NCI-H524 treated with DMSO at 0.1 percent for 48 hours (cell line): ENCODE results near the gene DIP2B.
"Not testable (repeated sequence)": the region's sequence is repeated elsewhere in the genome, so short reads cannot be mapped to it uniquely, and the experiment has no call there.

Source experiments
- DNase-seq: peaks from one replicate; lab custom pipeline; 2025; lab: John Stamatoyannopoulos, UW

DIP2B gene, protein sequence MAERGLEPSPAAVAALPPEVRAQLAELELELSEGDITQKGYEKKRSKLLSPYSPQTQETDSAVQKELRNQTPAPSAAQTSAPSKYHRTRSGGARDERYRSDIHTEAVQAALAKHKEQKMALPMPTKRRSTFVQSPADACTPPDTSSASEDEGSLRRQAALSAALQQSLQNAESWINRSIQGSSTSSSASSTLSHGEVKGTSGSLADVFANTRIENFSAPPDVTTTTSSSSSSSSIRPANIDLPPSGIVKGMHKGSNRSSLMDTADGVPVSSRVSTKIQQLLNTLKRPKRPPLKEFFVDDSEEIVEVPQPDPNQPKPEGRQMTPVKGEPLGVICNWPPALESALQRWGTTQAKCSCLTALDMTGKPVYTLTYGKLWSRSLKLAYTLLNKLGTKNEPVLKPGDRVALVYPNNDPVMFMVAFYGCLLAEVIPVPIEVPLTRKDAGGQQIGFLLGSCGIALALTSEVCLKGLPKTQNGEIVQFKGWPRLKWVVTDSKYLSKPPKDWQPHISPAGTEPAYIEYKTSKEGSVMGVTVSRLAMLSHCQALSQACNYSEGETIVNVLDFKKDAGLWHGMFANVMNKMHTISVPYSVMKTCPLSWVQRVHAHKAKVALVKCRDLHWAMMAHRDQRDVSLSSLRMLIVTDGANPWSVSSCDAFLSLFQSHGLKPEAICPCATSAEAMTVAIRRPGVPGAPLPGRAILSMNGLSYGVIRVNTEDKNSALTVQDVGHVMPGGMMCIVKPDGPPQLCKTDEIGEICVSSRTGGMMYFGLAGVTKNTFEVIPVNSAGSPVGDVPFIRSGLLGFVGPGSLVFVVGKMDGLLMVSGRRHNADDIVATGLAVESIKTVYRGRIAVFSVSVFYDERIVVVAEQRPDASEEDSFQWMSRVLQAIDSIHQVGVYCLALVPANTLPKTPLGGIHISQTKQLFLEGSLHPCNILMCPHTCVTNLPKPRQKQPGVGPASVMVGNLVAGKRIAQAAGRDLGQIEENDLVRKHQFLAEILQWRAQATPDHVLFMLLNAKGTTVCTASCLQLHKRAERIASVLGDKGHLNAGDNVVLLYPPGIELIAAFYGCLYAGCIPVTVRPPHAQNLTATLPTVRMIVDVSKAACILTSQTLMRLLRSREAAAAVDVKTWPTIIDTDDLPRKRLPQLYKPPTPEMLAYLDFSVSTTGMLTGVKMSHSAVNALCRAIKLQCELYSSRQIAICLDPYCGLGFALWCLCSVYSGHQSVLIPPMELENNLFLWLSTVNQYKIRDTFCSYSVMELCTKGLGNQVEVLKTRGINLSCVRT (N-terminal part only)

DNA sequence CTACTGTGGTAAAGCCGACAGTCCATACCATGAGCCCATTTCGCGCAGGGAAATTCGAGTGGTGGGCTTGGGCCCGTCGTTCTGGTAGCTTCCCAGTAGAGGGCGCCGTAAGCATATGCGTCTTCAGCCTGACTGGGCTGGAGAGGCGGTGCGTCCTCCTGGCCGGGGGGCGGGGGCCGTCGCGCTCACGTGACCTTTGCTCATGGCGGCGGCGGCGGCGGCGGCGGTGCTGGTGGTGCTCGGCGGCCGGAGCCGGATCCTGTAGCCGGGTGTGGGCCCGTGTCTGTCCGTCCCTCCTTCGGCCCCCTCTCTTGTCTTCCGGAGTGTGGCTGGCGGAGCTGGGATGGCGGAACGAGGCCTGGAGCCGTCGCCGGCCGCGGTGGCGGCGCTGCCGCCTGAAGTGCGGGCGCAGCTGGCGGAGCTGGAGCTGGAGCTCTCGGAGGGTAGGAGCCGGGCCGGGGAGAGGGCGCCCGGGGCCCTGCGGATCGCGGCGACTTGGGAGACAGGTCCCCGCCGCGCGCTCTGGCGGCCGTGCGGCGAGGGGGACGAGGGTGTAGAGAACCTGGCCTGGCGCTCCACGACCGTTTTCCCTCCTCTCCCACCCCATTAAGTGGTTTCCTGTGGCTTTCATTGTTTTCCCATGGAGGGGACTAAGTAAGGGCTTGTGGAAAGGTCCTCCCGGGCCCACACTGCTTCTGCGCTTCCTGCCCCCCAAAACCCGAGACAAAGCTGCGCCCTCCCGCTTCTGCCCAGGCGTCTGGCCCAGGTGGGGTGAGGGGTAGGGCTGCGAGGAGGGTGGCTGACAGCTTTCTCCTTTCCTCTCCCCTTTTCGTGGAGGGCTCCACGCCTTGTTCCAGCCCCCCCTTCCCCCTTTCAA is at the start of gene DIP2B:
DIP2B (plus strand) TSS at position 188 of the 877 bp plus-strand sequence; CDS start at position 344, 156 bp downstream.
- DNase-seq = peak; percentile 39

DNA sequence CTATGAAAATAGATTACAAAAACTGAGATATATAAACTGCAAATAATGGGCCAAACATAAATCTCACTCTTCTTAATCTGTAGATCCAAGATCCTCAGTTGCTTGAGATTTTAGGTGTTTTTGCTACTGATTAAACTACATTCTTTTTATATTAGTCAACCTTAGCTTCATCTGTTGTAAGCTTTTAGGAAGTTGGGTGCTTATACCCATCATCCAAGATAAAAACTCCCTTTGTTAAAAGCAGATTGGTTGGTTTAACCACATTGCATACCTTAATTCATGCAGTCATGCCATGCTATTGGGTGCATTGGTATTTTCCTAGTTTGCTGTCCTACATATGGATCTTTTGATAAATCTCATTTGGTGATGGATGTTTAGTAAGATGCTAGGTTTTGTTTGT is 46.2 kb upstream of the DIP2B start:
- DNase-seq = no peak

DNA sequence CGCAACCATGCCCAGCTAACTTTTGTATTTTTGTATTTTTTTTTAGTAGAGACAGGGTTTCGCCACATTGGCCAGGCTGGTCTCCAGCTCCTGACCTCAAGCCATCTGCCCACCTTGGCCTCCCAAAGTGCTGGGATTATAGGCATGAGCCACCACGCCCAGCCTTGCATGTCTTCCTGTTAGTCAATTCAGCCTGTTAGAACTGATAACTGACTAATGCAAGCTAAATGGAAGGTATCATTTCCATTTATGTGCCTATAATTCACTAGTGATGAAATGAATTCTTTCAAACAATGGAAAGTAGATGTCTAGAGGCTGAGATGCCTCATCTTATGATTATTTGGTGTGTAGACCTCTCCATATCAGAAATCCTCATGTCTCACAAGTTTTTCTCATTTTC is 37.3 kb upstream of the DIP2B start:
- no peak for DNase-seq

DNA sequence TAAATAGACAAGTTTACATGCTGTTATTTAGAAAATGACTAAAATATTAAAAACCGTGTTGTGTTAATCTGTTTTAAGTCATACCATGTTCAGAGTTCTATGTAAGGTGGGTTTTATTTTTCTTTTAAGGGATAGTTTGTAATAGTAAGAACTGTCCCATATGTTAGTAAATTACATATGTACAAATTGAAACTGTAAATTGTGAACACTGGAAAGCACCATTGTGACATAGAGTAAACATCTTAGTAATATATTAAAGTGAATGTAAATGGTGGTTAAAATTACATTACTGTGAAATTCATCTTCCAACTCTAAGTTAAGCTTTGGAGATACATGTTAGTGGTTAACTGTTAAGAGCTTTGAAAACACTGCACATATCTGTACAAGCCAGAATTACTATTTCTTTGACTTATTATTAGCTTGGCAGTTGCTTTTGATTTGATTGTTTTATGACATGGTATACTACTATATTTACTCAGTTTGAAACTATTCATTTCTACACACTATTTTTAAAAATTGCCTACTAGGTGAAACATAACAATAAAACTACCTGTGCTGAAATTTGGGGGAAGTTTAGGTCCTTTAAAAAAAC is 27.4 kb upstream of the DIP2B start:
- no peak for DNase-seq

DNA sequence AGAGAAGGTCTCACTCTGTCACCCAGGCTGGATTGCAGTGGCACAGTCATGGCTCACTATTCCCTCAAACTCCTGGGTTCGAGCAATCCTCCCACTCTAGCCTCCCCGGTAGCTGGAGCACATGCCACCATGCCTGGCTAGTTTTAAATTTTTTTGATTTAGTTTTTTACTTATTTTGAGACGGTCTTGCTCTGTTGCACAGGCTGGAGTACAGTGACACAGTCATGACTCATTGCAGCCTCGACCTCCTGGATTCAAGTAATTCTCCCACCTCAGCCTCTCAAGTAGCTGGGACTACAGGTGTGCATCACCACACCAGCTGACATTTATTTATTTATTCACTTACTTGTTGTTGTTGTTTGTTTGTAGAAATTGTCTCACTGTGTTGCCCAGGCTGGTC is 22.2 kb upstream of the DIP2B start:
- DNase-seq = no peak

DNA sequence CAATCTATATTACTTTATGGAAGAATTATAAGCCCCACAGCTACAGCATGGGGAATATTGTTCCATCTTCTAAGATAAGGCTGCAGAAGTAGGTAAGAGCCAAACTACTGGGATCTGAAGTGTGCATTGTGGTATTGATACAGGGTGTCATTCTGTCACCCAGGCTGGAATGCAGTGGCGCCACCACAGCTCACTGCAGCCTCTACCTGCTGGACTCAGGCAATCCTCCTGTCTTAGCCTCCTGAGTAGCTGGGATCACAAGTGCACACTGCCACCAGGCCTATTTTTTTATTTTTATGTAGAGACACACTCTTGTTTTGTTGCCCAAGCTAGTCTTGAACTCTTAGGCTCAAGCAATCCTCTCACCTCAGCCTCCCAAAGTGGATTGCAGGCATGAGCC is 21.3 kb upstream of the DIP2B start:
- no peak for DNase-seq

DNA sequence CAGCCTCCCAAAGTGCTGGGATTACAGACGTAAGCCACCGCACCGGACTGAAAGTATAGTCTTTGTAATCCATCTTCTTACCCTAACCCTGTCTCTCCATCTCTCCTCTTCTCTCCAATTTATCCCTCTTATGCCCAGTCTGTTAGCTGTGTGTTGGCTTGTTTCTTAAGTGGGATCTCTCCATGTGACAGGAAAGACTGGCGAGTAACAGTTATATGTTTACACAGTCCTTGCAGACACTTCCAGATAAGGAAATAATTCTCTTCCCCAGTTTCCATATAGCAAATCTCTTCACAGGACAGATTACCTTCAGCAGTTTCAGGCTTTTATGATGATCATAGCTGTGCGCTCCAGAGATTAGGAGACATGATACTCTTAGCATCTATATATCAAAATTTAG is 16.0 kb upstream of the DIP2B start:
- DNase-seq = no peak

DNA sequence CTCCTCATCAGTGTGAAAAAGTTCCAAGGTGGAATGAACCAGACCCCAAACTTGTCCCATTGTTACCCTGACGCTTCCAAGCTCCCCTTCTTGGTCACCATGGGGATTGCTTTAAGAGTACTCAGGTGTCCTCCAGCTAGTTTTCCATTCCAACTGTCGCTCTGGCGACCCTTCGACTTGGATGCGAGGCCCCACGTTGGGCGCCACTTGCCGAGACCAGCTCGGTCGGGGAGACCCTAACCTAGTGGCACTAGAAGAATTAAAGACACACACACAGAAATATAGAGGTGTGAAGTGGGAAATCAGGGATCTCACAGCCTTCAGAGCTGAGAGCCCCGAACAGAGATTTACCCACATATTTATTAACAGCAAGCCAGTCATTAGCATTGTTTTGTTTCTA is 6.7 kb upstream of the DIP2B start:
- not testable (repeated sequence) for DNase-seq

DNA sequence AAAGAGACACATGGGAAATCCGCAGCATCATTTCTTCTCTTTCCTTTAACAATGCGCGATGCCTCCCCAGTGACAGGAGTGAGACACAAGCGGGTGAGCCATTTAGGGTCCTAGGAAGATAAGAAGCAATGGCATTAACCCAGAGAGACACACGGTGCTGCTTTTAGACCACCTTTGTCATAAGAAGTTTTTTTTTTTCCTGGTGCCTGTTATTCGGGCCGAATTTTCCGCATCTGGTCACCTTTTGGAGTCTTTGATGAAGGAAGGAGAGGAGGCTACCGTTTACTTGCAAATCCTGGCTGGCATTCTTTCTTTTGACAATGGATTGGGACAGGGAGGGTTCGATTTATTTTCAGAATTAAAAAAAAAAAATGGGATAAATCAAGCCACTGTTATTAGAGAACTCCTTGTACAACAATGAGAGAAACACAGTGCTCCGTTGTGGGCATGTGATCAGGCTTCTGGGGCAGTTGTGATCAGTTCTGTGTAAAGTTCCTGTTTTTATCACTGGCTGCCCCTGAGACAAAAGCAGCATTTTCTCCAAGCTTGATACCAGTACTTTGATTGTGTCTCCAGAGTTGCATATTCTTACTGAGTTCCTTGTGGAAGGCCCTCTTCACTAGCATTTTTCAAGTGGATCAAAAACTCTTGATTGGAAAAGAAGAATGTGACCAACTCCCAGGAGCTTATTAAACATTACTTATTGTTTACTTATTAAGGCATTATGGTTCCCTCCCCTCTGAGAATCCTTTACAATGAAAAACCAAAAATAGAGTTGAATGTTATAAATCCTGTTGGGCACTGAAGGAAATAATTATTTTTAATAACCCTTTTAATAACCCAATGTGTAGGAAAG is 1.1 kb downstream of the DIP2B start:
- no peak for DNase-seq

DNA sequence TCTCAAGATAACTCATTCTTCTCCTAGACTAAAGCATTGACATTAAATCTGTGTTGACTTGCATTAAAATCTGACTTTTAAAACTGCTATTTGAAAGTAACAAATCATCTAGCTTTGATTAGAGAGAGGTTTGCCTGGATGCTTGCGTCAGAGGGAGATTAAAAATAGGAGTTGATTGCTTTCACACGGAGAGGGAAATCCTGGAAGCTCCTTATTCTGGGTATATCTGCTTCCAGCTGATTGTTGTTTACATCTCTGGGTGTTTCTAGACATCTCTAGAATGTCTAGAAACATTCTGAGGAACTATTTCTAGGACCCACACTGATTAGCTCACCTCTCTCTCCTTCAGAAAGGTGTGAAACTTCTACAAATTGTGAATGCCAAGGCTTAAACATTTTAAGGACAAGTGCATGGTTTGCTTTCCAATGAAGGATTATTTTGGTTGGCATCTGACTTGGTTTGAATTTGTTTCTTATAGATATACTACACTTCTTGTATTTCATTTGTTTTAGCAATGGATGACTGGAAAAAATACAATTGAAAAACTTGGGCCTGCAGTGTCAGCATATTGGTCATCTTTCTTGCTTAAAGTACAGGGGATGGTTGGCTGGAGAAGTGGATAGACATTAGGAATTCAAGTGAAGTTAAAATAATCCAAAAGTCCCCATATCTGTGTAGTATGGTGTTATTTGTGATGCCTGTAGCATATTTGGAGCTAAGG is 2.1 kb downstream of the DIP2B start:
- no peak for DNase-seq

DNA sequence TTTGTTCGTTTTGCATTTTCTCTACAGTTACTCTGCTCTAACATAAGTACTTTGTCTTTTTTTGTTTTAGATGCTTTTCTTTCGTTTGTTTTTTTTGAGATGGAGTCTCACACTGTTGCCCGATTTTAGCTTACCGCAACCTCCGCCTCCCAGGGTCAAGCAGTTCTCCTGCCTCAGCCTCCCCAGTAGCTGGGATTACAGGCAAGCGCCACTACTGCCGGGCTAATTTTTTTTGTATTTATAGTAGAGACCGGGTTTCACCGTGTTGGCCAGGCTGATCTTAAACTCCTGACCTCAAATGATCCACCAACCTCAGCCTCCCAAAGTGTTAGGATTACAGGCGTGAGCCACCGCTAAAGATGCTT is 2.7 kb downstream of the DIP2B start:
- no peak for DNase-seq

DNA sequence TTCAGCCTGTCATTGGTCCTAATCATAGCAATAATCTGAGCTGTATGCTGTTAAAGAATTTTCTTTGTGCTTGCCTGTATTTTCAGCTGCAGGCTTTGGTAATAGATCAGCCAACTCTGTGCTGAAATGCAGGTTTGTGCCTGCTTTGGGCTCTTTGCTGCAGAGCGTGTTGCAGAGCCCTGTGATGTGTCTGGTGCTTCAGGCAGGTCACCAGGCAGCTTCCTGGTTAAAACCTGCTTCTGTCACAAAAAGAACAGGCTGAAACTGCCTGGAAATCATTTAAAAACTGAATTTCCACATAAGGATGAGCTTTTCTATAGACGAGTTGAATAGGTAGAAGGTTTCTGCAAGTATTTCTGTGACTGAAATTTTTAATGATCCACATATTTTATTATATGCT is 3.1 kb downstream of the DIP2B start:
- no peak for DNase-seq

DNA sequence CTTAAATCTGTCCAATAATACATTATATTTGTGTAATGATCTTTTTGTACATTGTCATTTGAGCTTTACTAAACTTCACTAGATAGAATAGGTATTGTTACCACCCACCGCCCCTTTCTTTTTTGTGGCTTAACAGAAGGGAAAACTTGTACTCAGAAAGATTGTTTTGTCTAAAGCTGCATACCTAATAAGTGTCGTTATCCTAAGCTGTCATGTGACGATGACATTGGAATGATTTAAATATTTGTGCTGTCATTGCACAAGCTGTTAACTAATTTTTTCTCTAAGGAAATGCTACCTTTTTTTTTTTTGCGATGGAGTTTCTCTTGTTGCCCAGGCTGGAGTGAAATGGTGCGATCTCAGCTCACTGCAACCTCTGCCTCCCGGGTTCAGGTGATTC is 3.6 kb downstream of the DIP2B start:
- DNase-seq = no peak

DNA sequence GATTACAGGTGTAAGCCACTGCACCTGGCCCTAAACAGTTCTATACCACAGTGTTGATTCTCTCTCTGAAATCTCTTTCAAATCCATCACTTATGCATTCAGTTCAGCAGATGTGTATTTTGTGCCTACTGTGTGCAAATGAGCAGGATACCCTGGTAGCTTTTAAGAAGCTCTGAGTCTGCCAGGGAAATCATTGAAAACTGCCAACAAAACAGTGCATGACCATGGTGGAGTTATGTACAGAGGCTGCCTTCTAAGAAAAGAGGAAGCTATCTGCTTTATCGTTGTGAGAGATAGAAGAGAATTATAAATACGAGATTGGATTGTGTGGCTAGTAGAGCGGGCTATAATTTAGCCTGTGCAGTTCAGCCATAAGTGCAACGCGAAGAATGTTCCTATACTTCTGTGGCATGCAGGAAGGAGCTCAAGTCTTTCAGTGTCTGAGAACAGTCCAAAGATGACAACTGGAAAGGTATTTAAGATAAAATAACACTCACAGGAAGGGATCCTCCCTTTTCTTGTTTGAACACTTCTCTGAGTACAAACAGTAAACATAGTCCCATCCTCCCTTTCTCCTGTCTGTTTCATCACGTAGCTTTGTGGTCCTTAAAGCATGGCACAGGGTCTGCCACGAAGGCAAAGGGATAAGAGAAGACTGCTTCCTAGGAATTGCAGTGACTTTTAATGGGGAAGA is 4.3 kb downstream of the DIP2B start:
- no peak for DNase-seq

DNA sequence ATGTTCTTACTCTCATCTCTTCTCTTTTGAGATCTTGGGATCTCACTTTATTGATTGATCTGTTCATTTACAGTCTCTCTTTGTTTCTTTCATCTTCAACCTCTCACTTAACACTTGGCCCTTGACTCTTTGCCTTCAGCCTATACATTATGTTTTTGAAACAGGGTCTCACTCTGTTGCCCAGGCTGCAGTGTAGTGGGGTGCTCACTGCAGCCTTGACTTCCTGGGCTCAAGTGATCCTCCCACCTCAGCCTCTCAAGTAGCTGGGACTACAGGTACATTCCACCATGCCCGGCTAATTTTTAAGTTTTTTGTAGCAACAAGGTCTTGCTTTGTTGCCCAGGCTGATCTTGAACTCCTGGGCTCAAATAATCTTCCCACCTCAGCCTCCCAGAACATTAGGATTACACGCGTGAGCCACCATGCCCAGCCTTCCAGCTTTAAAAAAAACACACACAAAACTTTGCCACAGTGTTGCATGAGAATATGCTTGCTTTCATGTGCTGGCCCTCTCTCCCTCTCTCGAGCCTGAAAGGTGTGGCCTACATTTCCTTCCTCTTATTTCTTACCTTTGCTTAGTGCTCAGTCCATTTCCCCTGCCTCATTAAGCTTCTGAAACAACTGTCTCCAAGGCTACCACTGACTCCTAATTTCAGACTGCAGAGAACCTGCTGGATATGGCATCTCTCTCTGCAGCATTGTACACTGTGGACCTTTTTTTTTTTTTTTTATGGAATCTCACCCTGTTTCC is 9.9 kb downstream of the DIP2B start:
- DNase-seq = no peak

DNA sequence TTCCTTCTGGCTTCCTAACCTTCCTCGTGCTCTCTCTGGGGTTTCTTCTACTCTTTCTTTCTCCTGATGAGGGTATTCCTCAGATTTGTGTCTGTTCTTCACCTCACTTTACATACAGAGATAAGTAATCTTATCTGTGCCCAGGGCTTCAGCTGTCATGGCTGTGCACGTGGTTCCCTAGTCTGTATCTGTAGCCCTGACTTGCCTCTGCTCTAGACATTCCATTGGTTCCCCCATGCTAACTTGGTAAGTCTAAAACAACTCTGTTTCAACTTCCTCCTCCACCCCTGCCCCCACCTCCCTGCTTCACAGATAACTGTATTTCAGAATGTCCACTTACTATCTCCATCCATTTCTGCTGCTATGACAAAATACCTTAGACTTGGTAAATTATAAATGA is 10.8 kb downstream of the DIP2B start:
- DNase-seq = no peak

DNA sequence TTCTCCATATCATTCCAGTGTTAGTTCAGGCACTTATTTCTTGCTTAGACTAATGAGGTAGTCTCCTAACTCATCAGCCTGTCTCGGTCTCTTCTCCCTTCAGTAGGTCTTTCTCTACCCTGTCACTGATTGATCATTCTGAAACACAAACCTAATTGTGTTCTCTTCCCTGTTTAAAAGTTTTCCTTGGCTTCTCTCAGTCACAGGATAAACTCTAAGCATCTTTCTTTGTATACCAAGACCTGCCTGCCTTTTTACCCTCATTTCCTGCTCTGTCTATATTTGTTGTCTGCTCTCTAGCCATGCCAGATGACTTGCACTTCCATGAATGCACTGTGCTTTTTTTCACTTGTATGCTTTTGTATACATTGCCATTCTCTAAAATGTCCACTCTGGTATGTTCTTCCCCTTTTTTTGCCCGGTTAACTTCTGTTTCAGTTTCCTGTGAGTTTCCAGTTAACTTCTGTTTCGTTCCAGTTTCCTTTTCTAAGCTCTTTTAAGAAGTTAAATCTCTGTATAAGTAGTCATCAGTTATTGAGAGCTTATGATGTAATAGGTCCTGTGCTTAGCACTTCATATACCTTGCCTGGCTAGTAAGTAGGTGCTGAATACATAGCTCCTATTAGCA is 12.8 kb downstream of the DIP2B start:
- DNase-seq = no peak

DNA sequence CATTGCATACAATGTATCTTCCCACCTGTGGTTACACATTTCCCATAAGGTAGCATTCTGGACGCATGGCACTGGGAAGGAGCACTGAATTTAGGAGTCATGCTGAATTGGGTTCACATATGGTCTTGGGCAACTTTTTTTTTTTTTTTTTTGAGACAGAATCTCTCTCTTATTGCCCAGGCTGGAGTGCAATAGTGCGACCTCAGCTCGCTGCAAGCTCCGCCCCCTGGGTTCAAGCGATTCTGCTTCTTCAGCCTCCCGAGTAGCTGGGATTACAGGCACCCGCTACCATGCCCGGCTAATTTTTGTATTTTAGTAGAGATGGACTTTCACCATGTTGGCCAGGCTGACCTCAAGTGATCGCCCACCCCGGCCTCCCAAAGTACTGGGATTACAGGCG is 13.3 kb downstream of the DIP2B start:
- no peak for DNase-seq
